Measurements from ENCODE around the gene AKR1E2.

DNA sequence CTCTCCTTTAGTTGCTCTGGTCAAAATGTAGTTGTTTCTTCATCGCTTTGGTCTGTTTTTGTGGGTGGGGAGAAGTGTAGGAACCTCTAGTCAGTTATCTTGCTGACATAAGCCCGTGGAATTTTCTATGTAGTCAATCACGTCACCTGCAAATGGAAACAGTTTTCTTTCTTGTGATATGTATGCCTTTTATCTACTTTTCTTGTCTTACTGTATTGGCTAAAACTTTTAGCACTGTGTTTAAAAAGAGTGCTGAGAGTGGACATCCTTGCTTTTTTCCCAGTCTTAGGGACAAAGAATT, 42.3 kb downstream of the AKR1E2 start:
- TF ChIP-seq, protein P1, sequence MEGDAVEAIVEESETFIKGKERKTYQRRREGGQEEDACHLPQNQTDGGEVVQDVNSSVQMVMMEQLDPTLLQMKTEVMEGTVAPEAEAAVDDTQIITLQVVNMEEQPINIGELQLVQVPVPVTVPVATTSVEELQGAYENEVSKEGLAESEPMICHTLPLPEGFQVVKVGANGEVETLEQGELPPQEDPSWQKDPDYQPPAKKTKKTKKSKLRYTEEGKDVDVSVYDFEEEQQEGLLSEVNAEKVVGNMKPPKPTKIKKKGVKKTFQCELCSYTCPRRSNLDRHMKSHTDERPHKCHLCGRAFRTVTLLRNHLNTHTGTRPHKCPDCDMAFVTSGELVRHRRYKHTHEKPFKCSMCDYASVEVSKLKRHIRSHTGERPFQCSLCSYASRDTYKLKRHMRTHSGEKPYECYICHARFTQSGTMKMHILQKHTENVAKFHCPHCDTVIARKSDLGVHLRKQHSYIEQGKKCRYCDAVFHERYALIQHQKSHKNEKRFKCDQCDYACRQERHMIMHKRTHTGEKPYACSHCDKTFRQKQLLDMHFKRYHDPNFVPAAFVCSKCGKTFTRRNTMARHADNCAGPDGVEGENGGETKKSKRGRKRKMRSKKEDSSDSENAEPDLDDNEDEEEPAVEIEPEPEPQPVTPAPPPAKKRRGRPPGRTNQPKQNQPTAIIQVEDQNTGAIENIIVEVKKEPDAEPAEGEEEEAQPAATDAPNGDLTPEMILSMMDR (tag by site-specific recombination; IDR thresholded peaks at IDR 0.05) = no peak
- no peak for TF ChIP-seq SALL2 (tag by site-specific recombination; IDR thresholded peaks at IDR 0.05; ENCODE audit: borderline replicate concordance)
- no peak for TF ChIP-seq GLI4 (tag by site-specific recombination; IDR thresholded peaks at IDR 0.05)
- no peak for TF ChIP-seq ZNF112 (tag by site-specific recombination; IDR thresholded peaks at IDR 0.05)
- TF ChIP-seq ZNF274 (IDR thresholded peaks at IDR 0.05; ENCODE audit: low read length) = no peak
- TF ChIP-seq ZNF274 (tag by site-specific recombination; IDR thresholded peaks at IDR 0.05; ENCODE audit: borderline replicate concordance) = no peak
- TF ChIP-seq ZNF341 (tag by site-specific recombination; IDR thresholded peaks at IDR 0.05; ENCODE audit: low read depth) = no peak
- TF ChIP-seq, protein P2, sequence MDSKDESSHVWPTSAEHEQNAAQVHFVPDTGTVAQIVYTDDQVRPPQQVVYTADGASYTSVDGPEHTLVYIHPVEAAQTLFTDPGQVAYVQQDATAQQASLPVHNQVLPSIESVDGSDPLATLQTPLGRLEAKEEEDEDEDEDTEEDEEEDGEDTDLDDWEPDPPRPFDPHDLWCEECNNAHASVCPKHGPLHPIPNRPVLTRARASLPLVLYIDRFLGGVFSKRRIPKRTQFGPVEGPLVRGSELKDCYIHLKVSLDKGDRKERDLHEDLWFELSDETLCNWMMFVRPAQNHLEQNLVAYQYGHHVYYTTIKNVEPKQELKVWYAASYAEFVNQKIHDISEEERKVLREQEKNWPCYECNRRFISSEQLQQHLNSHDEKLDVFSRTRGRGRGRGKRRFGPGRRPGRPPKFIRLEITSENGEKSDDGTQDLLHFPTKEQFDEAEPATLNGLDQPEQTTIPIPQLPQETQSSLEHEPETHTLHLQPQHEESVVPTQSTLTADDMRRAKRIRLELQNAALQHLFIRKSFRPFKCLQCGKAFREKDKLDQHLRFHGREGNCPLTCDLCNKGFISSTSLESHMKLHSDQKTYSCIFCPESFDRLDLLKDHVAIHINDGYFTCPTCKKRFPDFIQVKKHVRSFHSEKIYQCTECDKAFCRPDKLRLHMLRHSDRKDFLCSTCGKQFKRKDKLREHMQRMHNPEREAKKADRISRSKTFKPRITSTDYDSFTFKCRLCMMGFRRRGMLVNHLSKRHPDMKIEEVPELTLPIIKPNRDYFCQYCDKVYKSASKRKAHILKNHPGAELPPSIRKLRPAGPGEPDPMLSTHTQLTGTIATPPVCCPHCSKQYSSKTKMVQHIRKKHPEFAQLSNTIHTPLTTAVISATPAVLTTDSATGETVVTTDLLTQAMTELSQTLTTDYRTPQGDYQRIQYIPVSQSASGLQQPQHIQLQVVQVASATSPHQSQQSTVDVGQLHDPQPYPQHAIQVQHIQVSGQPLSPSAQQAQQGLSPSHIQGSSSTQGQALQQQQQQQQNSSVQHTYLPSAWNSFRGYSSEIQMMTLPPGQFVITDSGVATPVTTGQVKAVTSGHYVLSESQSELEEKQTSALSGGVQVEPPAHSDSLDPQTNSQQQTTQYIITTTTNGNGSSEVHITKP (tag by site-specific recombination; IDR thresholded peaks at IDR 0.05) = no peak
- no peak for TF ChIP-seq ZBTB20 (tag by site-specific recombination; IDR thresholded peaks at IDR 0.05)

All from HEK293 (cell line).